Lower lobe of right lung (tissue), 2 donors: ENCODE data around the gene TEX52. TPM values are rescaled to one million over a fixed set of nuclear protein-coding genes. Genes with fewer than 3 reads are reported as not detected.

Experiments used
- ATAC-seq, 2 donors: fragments of 200-7000 bp; cut with Tn5 transposase; one replicate each; pipeline ENCODE4 v1.9.1; 2020 to 2022; ENCODE audit warnings: mild to moderate bottlenecking in 2 of 2, moderate library complexity in 2 of 2
- DNase-seq: peaks from one replicate; pipeline ENCODE4 v3.0.0-alpha.2; 2020
- H3K27ac ChIP-seq: fragments of 200-600 bp; one replicate; pipeline ENCODE4 v1.8.0; 2022
- H3K27me3 ChIP-seq: fragments of 200-600 bp; one replicate; pipeline ENCODE4 v1.8.0; 2022; ENCODE audit warnings: low read depth
- H3K36me3 ChIP-seq: fragments of 200-600 bp; one replicate; pipeline ENCODE4 v1.8.0; 2022; ENCODE audit warnings: mild to moderate bottlenecking
- H3K4me1 ChIP-seq: fragments of 200-600 bp; one replicate; pipeline ENCODE4 v1.8.0; 2022
- H3K4me3 ChIP-seq: fragments of 200-600 bp; one replicate; pipeline ENCODE4 v1.8.0; 2022; ENCODE audit warnings: mild to moderate bottlenecking
- H3K9me3 ChIP-seq: fragments of 200-600 bp; one replicate; pipeline ENCODE4 v1.8.0; 2022
- CTCF ChIP-seq: fragments of 200-600 bp; IDR thresholded peaks from one replicate; pipeline ENCODE4 v1.8.0; 2022; ENCODE audit warnings: antibody characterized with exemption, mild to moderate bottlenecking
- intact Hi-C: fragments of 100-400 bp; cut with DNase I; formaldehyde crosslinking; loops from one replicate; pipeline ENCODE4 v1.11.0; 2022
- total RNA-seq: library from RNA; stranded (reverse); fragmentation: NEBNext Ultra II Directional; extraction: Animal tissue kit (Norgen Biotek cat#: 25700); gene quantifications from one replicate; pipeline ENCODE4 v1.2.1, GENCODE V29; 2021
- donor health status: DM: no; HTN: yes; CAD: no; lungs with severe emphysema.

The TEX52 gene
- total RNA-seq, 1 donor from 2014 or later, result not detected

GRCh38 chr12:2890388-2891239, 33.8 kb upstream of the TEX52 start, which contains the start of gene TULP3:
TSS of gene TULP3 (plus strand) at chr12:2890891. CDS start at chr12:2890948, 57 bp downstream.
- Histone ChIP-seq H3K4me1 (peaks cover 24% of the 10 kb centered on the region), H3K4me3 (peak within 1 kb of the TSS; percentile 97), H3K27ac (peak within 1 kb of the TSS; percentile 89), H3K36me3 (peaks cover 5% of the 10 kb centered on the region), H3K9me3 (no peaks in the 10 kb centered on the region), H3K27me3 (no peaks in the 10 kb centered on the region)
- intact Hi-C loops, result no loop called here
- DNase-seq, result peak; percentile 98
- no peak for TF ChIP-seq CTCF
- ATAC-seq, result peak; percentile 99

DNA sequence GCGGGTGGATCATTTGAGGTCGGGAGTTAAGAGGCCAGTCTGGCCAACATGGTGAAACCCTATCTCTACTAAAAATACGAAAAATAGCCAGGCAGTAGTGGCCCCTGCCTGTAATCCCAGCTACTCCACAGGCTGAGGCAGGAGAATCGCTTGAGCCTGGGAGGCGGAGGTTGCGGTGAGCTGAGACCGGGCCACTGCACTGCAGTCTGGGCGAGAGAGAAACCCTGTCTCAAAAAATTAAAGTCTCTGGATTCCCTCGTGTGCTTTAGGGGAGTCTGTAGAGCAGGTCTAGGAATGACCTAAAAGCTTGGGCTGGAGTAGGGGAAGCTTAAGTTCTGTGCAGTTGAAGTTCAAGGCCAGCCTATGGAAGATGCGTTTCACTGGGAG, 33.2 kb upstream of the TEX52 start:
- peaks cover 24% of the 10 kb centered on the region for H3K4me1 ChIP-seq
- no peak for ATAC-seq
- DNase-seq, result no peak
- no peak for TF ChIP-seq CTCF
- H3K27ac ChIP-seq, result peak overlapping the region; percentile 89
- peaks cover 5% of the 10 kb centered on the region for H3K36me3 ChIP-seq
- H3K9me3 ChIP-seq, result no peaks in the 10 kb centered on the region
- peak overlapping the region; percentile 97 for H3K4me3 ChIP-seq
- intact Hi-C loops, result no loop called here
- H3K27me3 ChIP-seq, result no peaks in the 10 kb centered on the region

DNA sequence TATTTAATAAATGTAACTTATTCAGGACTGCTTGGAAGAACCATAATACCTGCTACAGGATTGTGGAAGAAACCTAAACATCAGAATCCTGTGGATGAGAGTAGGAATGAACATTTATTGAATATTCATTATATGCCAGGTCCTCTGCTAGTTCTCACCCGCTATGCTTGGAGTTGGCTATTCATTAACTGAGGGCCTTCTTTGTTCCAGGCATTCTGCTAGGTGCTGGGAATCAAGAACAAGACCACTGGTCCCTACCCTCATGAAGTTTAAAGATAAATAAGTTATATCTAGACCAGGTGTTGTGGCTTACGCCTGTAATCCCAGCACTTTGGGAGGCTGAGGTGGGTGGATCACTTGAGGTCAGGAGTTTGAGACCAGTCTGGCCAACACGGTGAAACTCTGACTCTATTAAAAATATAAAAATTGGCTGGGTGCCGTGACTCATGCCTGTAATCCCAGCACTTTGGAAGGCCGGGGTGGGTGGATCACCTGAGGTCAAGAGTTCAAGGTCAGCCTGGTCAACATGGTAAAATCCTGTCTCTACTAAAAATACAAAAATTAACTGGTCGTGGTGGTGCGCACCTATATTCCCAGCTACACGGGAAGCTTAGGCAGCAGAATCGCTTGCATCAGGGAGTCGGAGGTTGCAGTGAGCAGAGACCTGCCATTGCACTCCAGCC, 30.1 kb upstream of the TEX52 start:
- TF ChIP-seq CTCF, result no peak
- ATAC-seq (no peak), DNase-seq (no peak)
- H3K4me1 ChIP-seq, result peaks cover 7% of the 10 kb centered on the region
- H3K27ac ChIP-seq, result no peak overlapping the region
- no peak overlapping the region for H3K4me3 ChIP-seq
- peaks cover 5% of the 10 kb centered on the region for H3K36me3 ChIP-seq
- no peaks in the 10 kb centered on the region for H3K27me3 ChIP-seq
- H3K9me3 ChIP-seq, result no peaks in the 10 kb centered on the region
- intact Hi-C loops, result no loop called here

GRCh38 chr12:2884810-2885209, 28.0 kb upstream of the TEX52 start:
- ATAC-seq (no peak), DNase-seq (no peak)
- no peak overlapping the region for H3K4me3 ChIP-seq
- no peak for TF ChIP-seq CTCF
- intact Hi-C loops, result no loop called here
- no peaks in the 10 kb centered on the region for H3K4me1 ChIP-seq
- H3K27me3 ChIP-seq, result no peaks in the 10 kb centered on the region
- H3K36me3 ChIP-seq, result peaks cover 10% of the 10 kb centered on the region
- H3K9me3 ChIP-seq, result no peaks in the 10 kb centered on the region
- H3K27ac ChIP-seq, result no peak overlapping the region

GRCh38 chr12:2879853-2880252, 23.0 kb upstream of the TEX52 start:
- H3K4me3 ChIP-seq, result no peak overlapping the region
- intact Hi-C loops, result no loop called here
- DNase-seq, result no peak
- ATAC-seq, result no peak
- H3K4me1 ChIP-seq, result peaks cover 26% of the 10 kb centered on the region
- H3K36me3 ChIP-seq, result peaks cover 5% of the 10 kb centered on the region
- no peaks in the 10 kb centered on the region for H3K9me3 ChIP-seq
- no peaks in the 10 kb centered on the region for H3K27me3 ChIP-seq
- no peak for TF ChIP-seq CTCF
- no peak overlapping the region for H3K27ac ChIP-seq
